ENCODE data around the gene EML2. TPM values are rescaled to one million over a fixed set of nuclear protein-coding genes. Genes with fewer than 3 reads are reported as not detected.

EML2 gene
- total and polyA plus RNA-seq, 5 experiments from 2014 or later: 8.8 to 56.8 (median 17.8) TPM

GRCh38 chr19:45608948-45609347 is 30.2 kb downstream of the EML2 start:
- Mint-ChIP-seq H3K36me3 (peaks cover 12 to 54% (median 27%) of the 10 kb centered on the region in 3 donors), H3K27me3 (peaks cover 0 to 5% (median 0%) of the 10 kb centered on the region in 5 donors), H3K4me1 (peaks cover 3 to 11% (median 8%) of the 10 kb centered on the region in 4 donors), H3K27ac (peak overlapping the region in 1 of 10 donors; percentile 3), H3K4me3 (no peak overlapping the region), H3K9me3 (peaks cover 0 to 9% (median 3%) of the 10 kb centered on the region in 9 donors)
- POLR2A ChIA-PET: no interaction called here
- DNase-seq (no peak), ATAC-seq (no peak)

GRCh38 chr19:45607071-45608029 is 31.8 kb downstream of the EML2 start:
- Mint-ChIP-seq H3K4me1 (peaks cover 6 to 15% (median 11%) of the 10 kb centered on the region in 4 donors), H3K27me3 (peaks cover 7 to 19% (median 9%) of the 10 kb centered on the region in 5 donors), H3K9me3 (peaks cover 0 to 9% (median 3%) of the 10 kb centered on the region in 9 donors), H3K36me3 (peaks cover 12 to 42% (median 23%) of the 10 kb centered on the region in 3 donors), H3K4me3 (peak overlapping the region in 3 of 10 donors; percentile 13 to 48 (median 20)), H3K27ac (peak overlapping the region in 4 of 10 donors; percentile 24 to 76 (median 46))
- POLR2A ChIA-PET: interaction anchor here (1.6 kb wide), 1 partner anchor 34 kb away, joined by 5 read pairs; no protein-coding TSS in a partner anchor
- ATAC-seq: peak; percentile 22 to 54
- peak in 6 of 10 donors; percentile 22 to 37 (median 28) for DNase-seq

GRCh38 chr19:45601524-45602374 is 37.4 kb downstream of the EML2 start, which contains the start of gene GPR4:
TSS of gene GPR4 (minus strand) at chr19:45602212. CDS start at chr19:45591866, 10,346 bp downstream.
- DNase-seq (no peak), ATAC-seq (peak; percentile 28 to 40)
- POLR2A ChIA-PET: no interaction called here
- H3K9me3 Mint-ChIP-seq: peaks cover 0 to 2% (median 0%) of the 10 kb centered on the region in 9 donors
- peaks cover 40 to 72% (median 59%) of the 10 kb centered on the region in 5 donors for H3K27me3 Mint-ChIP-seq
- H3K27ac Mint-ChIP-seq: peak within 1 kb of the TSS in 3 of 10 donors; percentile 58 to 74 (median 66)
- peaks cover 0 to 6% (median 5%) of the 10 kb centered on the region in 3 donors for H3K36me3 Mint-ChIP-seq
- H3K4me3 Mint-ChIP-seq: peak within 1 kb of the TSS in 7 of 10 donors; percentile 11 to 60 (median 49)
- peaks cover 26 to 52% (median 34%) of the 10 kb centered on the region in 4 donors for H3K4me1 Mint-ChIP-seq

GRCh38 chr19:45601115-45601514 is 38.1 kb downstream of the EML2 start:
- DNase-seq: no peak
- no peak for ATAC-seq
- peaks cover 0 to 2% (median 0%) of the 10 kb centered on the region in 9 donors for H3K9me3 Mint-ChIP-seq
- peaks cover 43 to 79% (median 63%) of the 10 kb centered on the region in 5 donors for H3K27me3 Mint-ChIP-seq
- peaks cover 0 to 6% (median 5%) of the 10 kb centered on the region in 3 donors for H3K36me3 Mint-ChIP-seq
- H3K4me1 Mint-ChIP-seq: peaks cover 26 to 52% (median 34%) of the 10 kb centered on the region in 4 donors
- POLR2A ChIA-PET: no interaction called here
- peak overlapping the region in 3 of 10 donors; percentile 7 to 60 (median 46) for H3K4me3 Mint-ChIP-seq
- H3K27ac Mint-ChIP-seq: peak overlapping the region in 1 of 10 donors; percentile 58

GRCh38 chr19:45600340-45600885 is 38.8 kb downstream of the EML2 start:
- ATAC-seq: no peak
- peaks cover 0 to 2% (median 0%) of the 10 kb centered on the region in 9 donors for H3K9me3 Mint-ChIP-seq
- H3K27me3 Mint-ChIP-seq: peaks cover 43 to 86% (median 65%) of the 10 kb centered on the region in 5 donors
- POLR2A ChIA-PET: no interaction called here
- peaks cover 0 to 6% (median 5%) of the 10 kb centered on the region in 3 donors for H3K36me3 Mint-ChIP-seq
- peak overlapping the region in 1 of 10 donors; percentile 34 for H3K4me3 Mint-ChIP-seq
- peaks cover 26 to 52% (median 34%) of the 10 kb centered on the region in 4 donors for H3K4me1 Mint-ChIP-seq
- H3K27ac Mint-ChIP-seq: no peak overlapping the region
- no peak for DNase-seq

- peak in 1 of 2 donors; percentile 24 for ATAC-seq
These were observed 39.9 kb downstream of the EML2 start for GRCh38 chr19:45599286-45599685.

GRCh38 chr19:45598267-45599001 is 40.8 kb downstream of the EML2 start:
- POLR2A ChIA-PET: interaction anchor here (0.7 to 1.8 kb wide), 2 partner anchors 42 to 44 kb away, joined by 4 read pairs; no protein-coding TSS in a partner anchor
- peak; percentile 40 to 52 for ATAC-seq
- H3K27ac Mint-ChIP-seq: peak overlapping the region in 3 of 10 donors; percentile 14 to 47 (median 36)

More at GRCh38 chr19:45599286-45599685, 39.9 kb downstream of the EML2 start:
- POLR2A ChIA-PET: interaction anchor here (1.8 kb wide), 1 partner anchor 43 kb away, joined by 4 read pairs; no protein-coding TSS in a partner anchor
- H3K36me3 Mint-ChIP-seq: peaks cover 0 to 6% (median 5%) of the 10 kb centered on the region in 3 donors
- no peak overlapping the region for H3K27ac Mint-ChIP-seq
- no peak for DNase-seq
- H3K9me3 Mint-ChIP-seq: peaks cover 0 to 2% (median 0%) of the 10 kb centered on the region in 9 donors
- H3K27me3 Mint-ChIP-seq: peaks cover 43 to 90% (median 68%) of the 10 kb centered on the region in 5 donors
- peak overlapping the region in 6 of 10 donors; percentile 7 to 56 (median 26) for H3K4me3 Mint-ChIP-seq
- peaks cover 26 to 52% (median 34%) of the 10 kb centered on the region in 4 donors for H3K4me1 Mint-ChIP-seq

GRCh38 chr19:45597425-45598111 is 41.6 kb downstream of the EML2 start:
- Mint-ChIP-seq H3K27ac (peak overlapping the region in 1 of 10 donors; percentile 49), H3K4me3 (peak overlapping the region in 3 of 10 donors; percentile 52 to 60 (median 58)), H3K4me1 (peaks cover 25 to 49% (median 32%) of the 10 kb centered on the region in 4 donors), H3K27me3 (peaks cover 38 to 82% (median 61%) of the 10 kb centered on the region in 5 donors), H3K36me3 (peaks cover 0 to 6% (median 5%) of the 10 kb centered on the region in 3 donors), H3K9me3 (peaks cover 0 to 2% (median 0%) of the 10 kb centered on the region in 9 donors)
- no peak for ATAC-seq
- POLR2A ChIA-PET: interaction anchor here (1.8 kb wide), 1 partner anchor 45 kb away, joined by 4 read pairs; no protein-coding TSS in a partner anchor
- DNase-seq: no peak

More at GRCh38 chr19:45598267-45599001, 40.8 kb downstream of the EML2 start:
- DNase-seq: no peak
- Mint-ChIP-seq H3K9me3 (peaks cover 0 to 2% (median 0%) of the 10 kb centered on the region in 9 donors), H3K4me3 (peak overlapping the region; percentile 0 to 60 (median 50)), H3K4me1 (peaks cover 26 to 52% (median 34%) of the 10 kb centered on the region in 4 donors), H3K27me3 (peaks cover 42 to 88% (median 66%) of the 10 kb centered on the region in 5 donors), H3K36me3 (peaks cover 0 to 6% (median 5%) of the 10 kb centered on the region in 3 donors)

GRCh38 chr19:45595814-45596213 is 43.4 kb downstream of the EML2 start:
- POLR2A ChIA-PET: no interaction called here
- H3K4me1 Mint-ChIP-seq: peaks cover 17 to 44% (median 22%) of the 10 kb centered on the region in 4 donors
- no peaks in the 10 kb centered on the region for H3K36me3 Mint-ChIP-seq

GRCh38 chr19:45593520-45593919 is 45.7 kb downstream of the EML2 start:
- POLR2A ChIA-PET: interaction anchor here (0.7 to 1.1 kb wide), 2 partner anchors 16 to 23 kb away, joined by 7 read pairs; no protein-coding TSS in a partner anchor
- H3K27me3 Mint-ChIP-seq: peaks cover 24 to 80% (median 60%) of the 10 kb centered on the region in 5 donors
- ATAC-seq: no peak

More at GRCh38 chr19:45595814-45596213, 43.4 kb downstream of the EML2 start:
- ATAC-seq: no peak
- no peak for DNase-seq
- H3K27me3 Mint-ChIP-seq: peaks cover 31 to 83% (median 63%) of the 10 kb centered on the region in 5 donors
- H3K27ac Mint-ChIP-seq: no peak overlapping the region
- H3K9me3 Mint-ChIP-seq: peaks cover 0 to 2% (median 0%) of the 10 kb centered on the region in 9 donors
- no peak overlapping the region for H3K4me3 Mint-ChIP-seq

More at GRCh38 chr19:45593520-45593919, 45.7 kb downstream of the EML2 start:
- H3K4me1 Mint-ChIP-seq: peaks cover 7 to 23% (median 9%) of the 10 kb centered on the region in 4 donors
- no peak for DNase-seq
- H3K4me3 Mint-ChIP-seq: no peak overlapping the region
- peaks cover 0 to 2% (median 0%) of the 10 kb centered on the region in 9 donors for H3K9me3 Mint-ChIP-seq
- H3K27ac Mint-ChIP-seq: no peak overlapping the region
- H3K36me3 Mint-ChIP-seq: no peaks in the 10 kb centered on the region
